Erythroblast (primary cell): ENCODE measurements around the gene CNBD2.
"Not testable (repeated sequence)": the region's sequence is repeated elsewhere in the genome, so short reads cannot be mapped to it uniquely, and the experiment has no call there.

Source experiments
- DNase-seq, 2 experiments: peaks; one replicate each; lab custom pipeline; 2025; lab: John Stamatoyannopoulos, UW
- GATA1 ChIP-seq: IDR thresholded peaks from 2 replicates; pipeline ENCODE4 v1.6.1; 2011; ENCODE audit warnings: low read depth, mild to moderate bottlenecking, control low read depth, low read length, moderate library complexity
- POLR2A ChIP-seq: IDR thresholded peaks from 2 replicates; pipeline ENCODE4 v1.6.1; 2011; ENCODE audit warnings: mild to moderate bottlenecking, low read length

The CNBD2 gene

GRCh38 chr20:36071848-36072247, 103.5 kb downstream of the CNBD2 start:
- TF ChIP-seq POLR2A (no peak), GATA1 (no peak)
- no peak for DNase-seq

DNA sequence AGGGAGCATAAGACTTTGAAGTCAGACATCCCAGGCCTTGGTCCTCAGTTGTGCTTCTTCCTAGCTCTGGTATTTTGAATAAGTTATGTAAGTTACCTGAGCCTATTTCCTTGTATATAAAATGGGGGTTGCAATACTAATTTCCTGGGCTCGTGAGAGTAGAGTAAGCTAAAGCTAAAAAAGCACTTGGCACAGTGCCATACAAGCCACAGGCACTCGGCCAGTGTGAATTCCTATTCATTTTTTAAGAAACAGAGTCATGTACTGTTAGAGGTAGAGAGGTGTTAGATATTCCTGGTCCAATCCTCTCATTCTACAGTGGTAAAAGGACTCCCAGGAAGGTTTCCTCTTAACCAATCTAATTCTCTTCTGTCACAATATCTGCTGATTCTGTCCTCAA, 106.6 kb downstream of the CNBD2 start:
- TF ChIP-seq POLR2A: no peak
- no peak for TF ChIP-seq GATA1
- DNase-seq: no peak

- not testable (repeated sequence) for DNase-seq
These were observed 109.4 kb downstream of the CNBD2 start for GRCh38 chr20:36077762-36078161.

GRCh38 chr20:36079486-36079885, 111.1 kb downstream of the CNBD2 start:
- no peak for DNase-seq
- TF ChIP-seq POLR2A: no peak
- no peak for TF ChIP-seq GATA1

DNA sequence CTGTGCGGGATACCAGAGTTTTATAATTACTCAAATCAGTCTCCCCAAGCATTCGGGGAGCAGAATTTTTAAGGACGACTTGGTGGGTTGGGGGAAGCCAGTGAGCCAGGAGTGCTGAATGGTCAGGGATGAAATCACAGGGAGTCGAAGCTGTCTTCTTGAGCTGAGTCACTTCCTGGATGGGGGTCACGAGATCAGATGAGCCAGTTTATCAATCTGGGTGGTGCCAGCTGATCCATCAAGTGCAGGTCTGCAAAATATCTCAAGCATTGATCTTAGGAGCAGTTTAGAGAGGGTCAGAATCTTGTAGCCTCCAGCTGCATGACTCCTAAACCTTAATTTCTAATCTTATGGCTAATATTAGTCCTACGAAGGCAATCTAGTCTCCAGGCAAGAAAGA, 111.6 kb downstream of the CNBD2 start:
- not testable (repeated sequence) for DNase-seq
